A673 (cell line): ENCODE measurements around the gene ARHGEF4.

Experiments used
- CTCF ChIP-seq: fragments of 300-800, 200-600 bp; sonication (generic); conservative IDR thresholded peaks from 2 replicates; pipeline ENCODE4 v1.5.1; 2017; ENCODE audit warnings: low read depth, mild to moderate bottlenecking, antibody characterized with exemption, low read length, moderate library complexity, mixed read lengths
- EZH2 ChIP-seq: fragments of 200-600 bp; sonication (generic); IDR thresholded peaks from 2 replicates; pipeline ENCODE4 v1.6.1; 2017; ENCODE audit warnings: borderline replicate concordance, low read depth, mild to moderate bottlenecking, mixed read lengths, antibody characterized with exemption, low read length; ENCODE audit not compliant: poor library complexity, severe bottlenecking

- TF ChIP-seq CTCF (no peak), EZH2 (no peak)
Observed at GRCh38 chr2:130997198-130997597, 160.5 kb downstream of the ARHGEF4 start.
